ENCODE results near the gene APH1B. TPM values are rescaled to one million over a fixed set of nuclear protein-coding genes. Genes with fewer than 3 reads are reported as not detected.

The APH1B gene
- total and polyA plus RNA-seq, 9 of the 15 experiments (the other 6 are each of a cell fraction or from before 2014, with no cell fraction given), result 5.1 to 9.7 (median 7.0) TPM

DNA sequence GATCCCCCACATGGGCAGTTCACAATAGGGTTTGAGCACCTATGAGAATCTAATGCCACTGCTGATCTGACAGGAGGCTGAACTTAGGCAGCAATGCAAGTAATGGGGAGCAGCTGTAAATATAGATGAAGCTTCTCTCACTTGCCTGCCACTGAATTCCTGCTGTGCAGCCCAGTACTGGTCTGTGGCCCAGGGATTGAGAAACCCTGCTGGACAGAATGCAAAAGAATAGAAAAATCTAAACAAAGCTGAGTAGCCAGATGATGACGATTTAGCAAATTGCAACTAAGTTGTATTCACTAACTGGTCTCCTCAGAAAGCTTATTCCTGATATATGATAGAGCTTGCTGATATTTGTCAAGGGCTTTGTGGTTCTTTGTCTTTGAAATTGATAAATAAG is 34.3 kb upstream of the APH1B start:
- no peaks in the 10 kb centered on the region for H3K9me1 ChIP-seq (ENCODE audit: control insufficient read depth, insufficient read depth, low read length)
- DNase-seq (ENCODE audit: extremely low read depth in 1 of 4, low spot score in 3 of 4) (no peak), ATAC-seq (no peak), FAIRE-seq (no peak)
- no TSS peak for BruUV-seq (replicated peaks)
- TF ChIP-seq MTA2 (IDR thresholded peaks at IDR 0.05; ENCODE audit: low read depth), result no peak
- no peak for TF ChIP-seq WHSC1 (IDR thresholded peaks at IDR 0.05; ENCODE audit: low read length)
- no peak for TF ChIP-seq ZNF75A (CRISPR knock-in tag; IDR thresholded peaks at IDR 0.05)
- H3K27me3 ChIP-seq (ENCODE audit: control insufficient read depth in 2 of 2, insufficient read depth in 2 of 2, low read length in 2 of 2), result no peaks in the 10 kb centered on the region
- intact Hi-C loops (cut with micrococcal nuclease), result no loop called here
- no peak overlapping the region for H3K9ac ChIP-seq (ENCODE audit: insufficient read depth in 1 of 2, low read depth in 2 of 2, low read length in 2 of 2)
- H4K20me1 ChIP-seq (replicated peaks; ENCODE audit: control insufficient read depth, insufficient read depth, low read length), result no peaks in the 10 kb centered on the region
- in situ Hi-C loops (cut with MboI), result no loop called here
- no peak overlapping the region for H3K4me2 ChIP-seq (ENCODE audit: insufficient read depth, low read length)
- peaks cover 39% of the 10 kb centered on the region for H3K79me2 ChIP-seq (ENCODE audit: control insufficient read depth, insufficient read depth, low read length)
- H3K27ac ChIP-seq (ENCODE audit: extremely low read depth, low read depth, low read length), result no peak overlapping the region
- H2AFZ ChIP-seq (ENCODE audit: low read depth, low read length), result no peak overlapping the region
- WGBS (ENCODE audit: insufficient coverage, low coverage, missing lambda C conversion rate), result 93% methylated on average over 1 of the region's 1 CpG
- H3K36me3 ChIP-seq (ENCODE audit: control insufficient read depth, insufficient read depth, low read length), result peaks cover 42% of the 10 kb centered on the region
- no peak overlapping the region for H3K4me3 ChIP-seq
- POLR2A ChIA-PET, result interaction anchor here (0.6 kb wide), 1 partner anchor 118 kb away, joined by 3 read pairs; no protein-coding TSS in a partner anchor
- H3K9me3 ChIP-seq (replicated peaks; ENCODE audit: control insufficient read depth, insufficient read depth, low read depth, low read length), result peaks cover 6% of the 10 kb centered on the region
- CTCF ChIA-PET (ENCODE audit: low intra/inter-chr PET ratio), result no interaction called here
- H3K4me1 ChIP-seq (replicated peaks in 1 of 2; ENCODE audit: control insufficient read depth in 2 of 2, insufficient read depth in 2 of 2, low read length in 2 of 2), result peaks cover 0 to 21% of the 10 kb centered on the region in 2 experiments; a peak in 3 of 5 replicates

DNA sequence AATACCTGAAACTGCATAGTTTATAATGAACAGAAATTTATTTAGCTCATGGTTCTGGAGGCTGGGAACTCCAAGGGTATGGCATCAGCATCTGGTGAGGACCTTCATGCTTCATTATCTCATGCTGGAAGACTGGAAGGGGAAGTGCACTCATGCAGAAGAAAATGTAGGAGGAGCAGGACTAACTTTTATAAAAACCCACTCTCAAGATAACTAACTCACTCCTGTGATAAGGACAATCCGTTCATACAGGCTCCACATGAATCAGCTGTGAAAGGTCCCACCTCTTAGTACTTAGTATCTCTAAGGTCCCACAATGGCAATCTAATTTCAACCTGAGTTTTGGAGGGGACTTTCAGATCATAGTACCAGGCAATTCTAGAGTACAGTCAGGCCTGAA is 33.6 kb upstream of the APH1B start:
- Histone ChIP-seq H3K9me3 (replicated peaks; ENCODE audit: control insufficient read depth, insufficient read depth, low read depth, low read length) (peaks cover 6% of the 10 kb centered on the region), H3K79me2 (ENCODE audit: control insufficient read depth, insufficient read depth, low read length) (peaks cover 33% of the 10 kb centered on the region), H3K4me1 (replicated peaks in 1 of 2; ENCODE audit: control insufficient read depth in 2 of 2, insufficient read depth in 2 of 2, low read length in 2 of 2) (peaks cover 0 to 14% of the 10 kb centered on the region in 2 experiments; a peak in 3 of 5 replicates), H3K27ac (ENCODE audit: extremely low read depth, low read depth, low read length) (no peak overlapping the region), H3K36me3 (ENCODE audit: control insufficient read depth, insufficient read depth, low read length) (peaks cover 42% of the 10 kb centered on the region), H3K9me1 (ENCODE audit: control insufficient read depth, insufficient read depth, low read length) (no peaks in the 10 kb centered on the region), H4K20me1 (replicated peaks; ENCODE audit: control insufficient read depth, insufficient read depth, low read length) (no peaks in the 10 kb centered on the region), H3K9ac (ENCODE audit: insufficient read depth in 1 of 2, low read depth in 2 of 2, low read length in 2 of 2) (no peak overlapping the region), H3K27me3 (ENCODE audit: control insufficient read depth in 2 of 2, insufficient read depth in 2 of 2, low read length in 2 of 2) (no peaks in the 10 kb centered on the region), H3K4me2 (ENCODE audit: insufficient read depth, low read length) (no peak overlapping the region), H2AFZ (ENCODE audit: low read depth, low read length) (no peak overlapping the region), H3K4me3 (no peak overlapping the region)
- FAIRE-seq, result peak; percentile 65
- CTCF ChIA-PET (ENCODE audit: low intra/inter-chr PET ratio), result no interaction called here
- no TSS peak for BruUV-seq (replicated peaks)
- 0% methylated on average over 1 of the region's 1 CpG for WGBS (ENCODE audit: insufficient coverage, low coverage, missing lambda C conversion rate)
- POLR2A ChIA-PET, result interaction anchor here (0.6 kb wide), 1 partner anchor 119 kb away, joined by 3 read pairs; no protein-coding TSS in a partner anchor
- no peak for ATAC-seq
- in situ Hi-C loops (cut with MboI) (no loop called here), intact Hi-C loops (cut with micrococcal nuclease) (no loop called here)
- peak in 1 of 4 experiments; percentile 40 for DNase-seq (ENCODE audit: extremely low read depth in 1 of 4, low spot score in 3 of 4)
- TF ChIP-seq SPI1 (IDR thresholded peaks at IDR 0.05; ENCODE audit: borderline replicate concordance, low read depth, low read length) (peak; percentile 91; the same call in 1 of the 2 replicates), TRIM28 (IDR thresholded peaks at IDR 0.05) (peak; percentile 73; the same call in 1 of the 2 replicates), DACH1 (IDR thresholded peaks at IDR 0.05; ENCODE audit: partially characterized antibody) (peak; percentile 27), CTBP1 (IDR thresholded peaks at IDR 0.05; ENCODE audit: borderline replicate concordance) (peak; percentile 55), TFAM (CRISPR knock-in tag; conservative IDR thresholded peaks at IDR 0.05) (no peak), NR3C1 (CRISPR knock-in tag; IDR thresholded peaks at IDR 0.05) (no peak), SMARCA4 (IDR thresholded peaks at IDR 0.05) (no peak), CBX3 (IDR thresholded peaks at IDR 0.05; ENCODE audit: borderline replicate concordance in 1 of 2, low read length in 2 of 2) (peak in 1 of 2 experiments; percentile 82; a peak in 2 of 3 replicates), NR2F6 (CRISPR knock-in tag; IDR thresholded peaks at IDR 0.05) (no peak), TARDBP (IDR thresholded peaks at IDR 0.05) (no peak), RCOR1 (IDR thresholded peaks at IDR 0.05; ENCODE audit: borderline replicate concordance in 1 of 2, low read depth in 2 of 2, low read length in 2 of 2) (peak in 1 of 2 experiments; percentile 24; a peak in 1 of 4 replicates)
- TF ChIP-seq, protein P1, sequence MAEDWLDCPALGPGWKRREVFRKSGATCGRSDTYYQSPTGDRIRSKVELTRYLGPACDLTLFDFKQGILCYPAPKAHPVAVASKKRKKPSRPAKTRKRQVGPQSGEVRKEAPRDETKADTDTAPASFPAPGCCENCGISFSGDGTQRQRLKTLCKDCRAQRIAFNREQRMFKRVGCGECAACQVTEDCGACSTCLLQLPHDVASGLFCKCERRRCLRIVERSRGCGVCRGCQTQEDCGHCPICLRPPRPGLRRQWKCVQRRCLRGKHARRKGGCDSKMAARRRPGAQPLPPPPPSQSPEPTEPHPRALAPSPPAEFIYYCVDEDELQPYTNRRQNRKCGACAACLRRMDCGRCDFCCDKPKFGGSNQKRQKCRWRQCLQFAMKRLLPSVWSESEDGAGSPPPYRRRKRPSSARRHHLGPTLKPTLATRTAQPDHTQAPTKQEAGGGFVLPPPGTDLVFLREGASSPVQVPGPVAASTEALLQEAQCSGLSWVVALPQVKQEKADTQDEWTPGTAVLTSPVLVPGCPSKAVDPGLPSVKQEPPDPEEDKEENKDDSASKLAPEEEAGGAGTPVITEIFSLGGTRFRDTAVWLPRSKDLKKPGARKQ (CRISPR knock-in tag; IDR thresholded peaks at IDR 0.05), result no peak
- TF ChIP-seq, protein P2, sequence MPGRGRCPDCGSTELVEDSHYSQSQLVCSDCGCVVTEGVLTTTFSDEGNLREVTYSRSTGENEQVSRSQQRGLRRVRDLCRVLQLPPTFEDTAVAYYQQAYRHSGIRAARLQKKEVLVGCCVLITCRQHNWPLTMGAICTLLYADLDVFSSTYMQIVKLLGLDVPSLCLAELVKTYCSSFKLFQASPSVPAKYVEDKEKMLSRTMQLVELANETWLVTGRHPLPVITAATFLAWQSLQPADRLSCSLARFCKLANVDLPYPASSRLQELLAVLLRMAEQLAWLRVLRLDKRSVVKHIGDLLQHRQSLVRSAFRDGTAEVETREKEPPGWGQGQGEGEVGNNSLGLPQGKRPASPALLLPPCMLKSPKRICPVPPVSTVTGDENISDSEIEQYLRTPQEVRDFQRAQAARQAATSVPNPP (IDR thresholded peaks at IDR 0.05; ENCODE audit: borderline replicate concordance, insufficient read depth, insufficient read length), result no peak
